GM23248 (cell line): ENCODE data around the gene SEMA3C. TPM values are rescaled to one million over a fixed set of nuclear protein-coding genes. Genes with fewer than 3 reads are reported as not detected.

Source experiments
- DNase-seq: peaks from one replicate; pipeline ENCODE4 v3.0.0-alpha.2; 2015
- H2AFZ ChIP-seq: fragments of 200-600 bp; sonication (generic); 2 replicates; pipeline ENCODE4 v1.6.1; 2016; ENCODE audit warnings: antibody characterized with exemption
- H3F3A ChIP-seq: fragments of 200-600 bp; sonication (generic); 2 replicates; pipeline ENCODE4 v1.6.1; 2016; ENCODE audit warnings: mild to moderate bottlenecking, antibody characterized with exemption, mixed run types; ENCODE audit not compliant: insufficient read depth
- H3K27ac ChIP-seq: fragments of 200-600 bp; sonication (generic); 2 replicates; pipeline ENCODE4 v1.5.1; 2016; ENCODE audit warnings: mild to moderate bottlenecking
- H3K27me3 ChIP-seq: fragments of 200-600 bp; sonication (generic); replicated peaks from 2 replicates; pipeline ENCODE4 v1.6.1; 2016; ENCODE audit warnings: mild to moderate bottlenecking; ENCODE audit not compliant: insufficient read depth
- H3K36me3 ChIP-seq: fragments of 200-600 bp; sonication (generic); 2 replicates; pipeline ENCODE4 v1.6.1; 2016; ENCODE audit warnings: low read depth, mild to moderate bottlenecking
- H3K4me1 ChIP-seq: fragments of 200-600 bp; sonication (generic); 2 replicates; pipeline ENCODE4 v1.6.1; 2016; ENCODE audit warnings: mild to moderate bottlenecking; ENCODE audit not compliant: insufficient read depth
- H3K4me2 ChIP-seq: fragments of 200-600 bp; sonication (generic); one replicate; pipeline ENCODE4 v1.6.1; 2016; ENCODE audit warnings: mild to moderate bottlenecking; ENCODE audit not compliant: unreplicated experiment
- H3K4me3 ChIP-seq: fragments of 200-600 bp; sonication (generic); 2 replicates; pipeline ENCODE4 v1.5.1; 2016; ENCODE audit warnings: mild to moderate bottlenecking
- H3K79me2 ChIP-seq: fragments of 200-600 bp; sonication (generic); 2 replicates; pipeline ENCODE4 v1.6.1; 2016; ENCODE audit warnings: mild to moderate bottlenecking; ENCODE audit not compliant: insufficient read depth
- H3K9ac ChIP-seq: fragments of 200-600 bp; sonication (generic); 2 replicates; pipeline ENCODE4 v1.6.1; 2016; ENCODE audit warnings: mild to moderate bottlenecking
- H3K9me2 ChIP-seq: fragments of 200-600 bp; sonication (generic); 2 replicates; pipeline ENCODE4 v1.6.1; 2016; ENCODE audit warnings: mixed run types, mild to moderate bottlenecking, moderate library complexity; ENCODE audit not compliant: insufficient read depth
- H3K9me3 ChIP-seq: fragments of 200-600 bp; sonication (generic); one replicate; pipeline ENCODE4 v1.6.1; 2017; ENCODE audit warnings: low read depth
- H4K20me1 ChIP-seq: fragments of 200-600 bp; sonication (generic); 2 replicates; pipeline ENCODE4 v1.6.0; 2016; ENCODE audit not compliant: insufficient read depth
- EZH2 ChIP-seq: fragments of 200-600 bp; sonication (generic); IDR thresholded peaks from 2 replicates; pipeline ENCODE4 v1.6.1; 2018; ENCODE audit warnings: antibody characterized with exemption, mild to moderate bottlenecking; ENCODE audit not compliant: insufficient read depth, poor library complexity, severe bottlenecking
- EZH2phosphoT487 ChIP-seq: fragments of 200-600 bp; sonication (generic); IDR thresholded peaks from 2 replicates; pipeline ENCODE4 v1.6.1; 2018; ENCODE audit warnings: antibody characterized with exemption, moderate library complexity, mild to moderate bottlenecking, low read depth; ENCODE audit not compliant: insufficient read depth
- WGBS, 2 experiments: methylation state at CpG; one replicate each; pipeline ENCODE4 v1.1.6; 2015 to 2017; ENCODE audit warnings: low lambda C conversion rate in 2 of 2, low coverage in 1 of 2; ENCODE audit errors: missing lambda C conversion rate in 2 of 2; 5-methylcytosine and 5-hydroxymethylcytosine counted together
- in situ Hi-C: fragments of 300-500 bp; cut with MboI; formaldehyde crosslinking; loops from 2 replicates; pipeline ENCODE4 v1.15.0; 2020
- polyA plus RNA-seq: library from polyadenylated mRNA; unstranded; fragments of >200 nt; fragmentation: Nextera tagmentation; extraction: Ambion mirVana; gene quantifications from 2 replicates; pipeline ENCODE4 v1.2.1, GENCODE V29; 2016
- total RNA-seq: library from RNA; depleted of rRNA; stranded (reverse); fragments of >200 nt; shearing (Covaris generic); gene quantifications from 2 replicates; pipeline ENCODE4 v1.2.3, GENCODE V29; 2014

Gene SEMA3C
- total and polyA plus RNA-seq, 2 experiments from 2014 or later = 316 to 612 TPM

DNA sequence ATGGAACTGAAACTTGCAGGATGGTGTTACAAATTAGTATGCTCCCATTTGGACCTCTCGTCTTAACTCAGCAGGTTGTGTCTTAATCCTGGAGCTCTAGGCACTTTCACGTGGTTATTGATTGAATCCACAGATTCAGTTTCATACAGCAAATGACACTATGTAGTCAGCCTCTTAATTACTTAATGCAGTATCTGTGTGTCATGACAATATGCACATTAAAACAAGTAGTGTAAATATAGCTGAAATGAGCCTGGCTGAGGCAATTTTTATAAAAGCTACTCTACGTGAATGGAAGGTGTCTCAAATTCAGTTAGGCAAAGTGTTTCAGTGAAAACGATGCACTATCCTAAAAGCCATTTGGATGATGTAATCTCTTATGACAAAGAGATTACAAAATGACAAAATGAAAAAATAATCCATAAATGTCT lies 193.7 kb downstream of the SEMA3C start:
- H3K4me2 ChIP-seq = peak overlapping the region; percentile 70
- TF ChIP-seq EZH2 (no peak), EZH2phosphoT487 (no peak)
- peaks cover 5% of the 10 kb centered on the region; the same call in 1 of the 2 replicates for H3K9me2 ChIP-seq
- DNase-seq = peak; percentile 29
- no peaks in the 10 kb centered on the region for H3K27me3 ChIP-seq
- no peaks in the 10 kb centered on the region for H4K20me1 ChIP-seq
- no peaks in the 10 kb centered on the region for H3K9me3 ChIP-seq
- in situ Hi-C loops = no loop called here
- H3K27ac ChIP-seq = peak overlapping the region; percentile 88
- H3K79me2 ChIP-seq = no peaks in the 10 kb centered on the region
- no peak overlapping the region for H3K4me3 ChIP-seq
- WGBS, 2 experiments = 65 to 75% methylated on average over 4 of the region's 4 CpGs
- H2AFZ ChIP-seq = no peak overlapping the region
- peaks cover 71% of the 10 kb centered on the region for H3F3A ChIP-seq
- no peak overlapping the region for H3K9ac ChIP-seq
- H3K36me3 ChIP-seq = no peaks in the 10 kb centered on the region
- H3K4me1 ChIP-seq = peaks cover 78% of the 10 kb centered on the region

DNA sequence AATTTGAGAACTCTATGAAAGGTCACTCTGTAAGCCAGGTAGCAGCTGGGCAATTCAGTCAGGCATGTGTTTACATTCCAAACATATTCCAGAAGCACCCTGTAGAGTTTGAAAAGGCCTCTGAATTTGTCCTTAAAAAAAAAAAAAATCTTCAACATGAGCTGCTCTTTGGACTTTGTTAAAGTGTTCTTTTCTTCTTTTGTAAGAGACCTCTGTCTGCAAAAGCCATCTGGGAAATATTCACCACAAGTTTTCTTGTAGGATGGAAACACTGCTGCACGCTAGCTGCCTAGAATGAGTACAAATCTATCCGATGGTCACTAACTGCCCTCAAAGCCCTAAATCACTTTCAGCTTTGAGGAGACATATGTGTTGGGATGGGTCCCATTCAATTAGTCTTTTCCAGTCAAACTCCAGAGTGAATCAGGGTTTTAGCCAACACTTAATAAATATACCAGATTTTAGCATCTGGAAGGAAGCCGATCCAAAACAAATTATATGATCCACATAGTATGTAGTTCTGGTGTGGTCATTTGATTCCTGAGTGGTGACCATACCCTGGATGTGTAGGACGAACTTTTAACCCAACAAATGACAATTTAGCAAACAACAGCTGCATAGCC lies 194.5 kb downstream of the SEMA3C start:
- Histone ChIP-seq H3K27me3 (no peaks in the 10 kb centered on the region), H3K4me3 (peak overlapping the region; percentile 16), H3K9me3 (no peaks in the 10 kb centered on the region), H3K9ac (peak overlapping the region; percentile 49), H3F3A (peaks cover 71% of the 10 kb centered on the region), H3K9me2 (peaks cover 5% of the 10 kb centered on the region; the same call in 1 of the 2 replicates), H4K20me1 (no peaks in the 10 kb centered on the region), H3K27ac (peak overlapping the region; percentile 88), H2AFZ (no peak overlapping the region), H3K36me3 (no peaks in the 10 kb centered on the region), H3K79me2 (no peaks in the 10 kb centered on the region), H3K4me1 (peaks cover 78% of the 10 kb centered on the region), H3K4me2 (peak overlapping the region; percentile 70)
- in situ Hi-C loops = no loop called here
- WGBS, 2 experiments = 1 to 3% methylated on average over 4 of the region's 4 CpGs
- peak; percentile 86 for DNase-seq
- TF ChIP-seq EZH2 (no peak), EZH2phosphoT487 (0 out of 2 replicates have a peak, but pooled peaks have one; percentile 66)

DNA sequence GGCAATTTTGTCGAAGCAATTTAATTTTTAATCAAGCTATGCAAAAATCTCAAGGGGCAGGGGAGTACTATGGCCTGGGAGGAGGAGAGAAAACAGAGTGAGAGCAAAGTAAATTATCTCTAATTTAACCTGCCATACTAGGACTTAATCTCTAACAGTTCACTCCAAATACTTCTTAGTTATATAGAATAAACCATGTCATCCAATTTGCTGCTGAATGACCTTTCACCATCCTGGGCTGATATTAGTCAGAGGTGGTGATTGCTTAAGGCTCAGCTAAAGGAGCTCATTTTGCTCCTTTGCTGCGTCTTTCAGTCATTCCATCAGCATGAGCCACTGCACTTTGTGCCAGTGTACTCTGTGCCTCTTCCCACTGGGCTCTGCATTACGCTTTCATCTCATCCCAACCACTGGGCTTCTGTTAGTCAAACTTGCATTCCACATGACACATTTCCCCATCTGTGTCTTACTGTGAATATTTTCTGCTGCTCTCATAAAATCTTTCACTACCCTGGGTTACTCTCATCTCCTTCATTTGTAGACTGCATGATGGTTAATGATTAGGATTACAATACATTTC lies 196.1 kb downstream of the SEMA3C start:
- in situ Hi-C loops = no loop called here
- Histone ChIP-seq H3K79me2 (no peaks in the 10 kb centered on the region), H3K27me3 (no peaks in the 10 kb centered on the region), H3K4me1 (peaks cover 71% of the 10 kb centered on the region), H2AFZ (no peak overlapping the region), H3K9me2 (peaks cover 5% of the 10 kb centered on the region; the same call in 1 of the 2 replicates), H4K20me1 (no peaks in the 10 kb centered on the region), H3K4me2 (peak overlapping the region; percentile 80), H3K9ac (peak overlapping the region; percentile 75), H3K36me3 (no peaks in the 10 kb centered on the region), H3K4me3 (peak overlapping the region; percentile 51), H3K9me3 (no peaks in the 10 kb centered on the region), H3K27ac (peak overlapping the region; percentile 97), H3F3A (peaks cover 68% of the 10 kb centered on the region)
- TF ChIP-seq EZH2 (no peak), EZH2phosphoT487 (peak; percentile 92)
- peak; percentile 99 for DNase-seq
- WGBS, 2 experiments = 0 to 1% methylated on average over 3 of the region's 3 CpGs

DNA sequence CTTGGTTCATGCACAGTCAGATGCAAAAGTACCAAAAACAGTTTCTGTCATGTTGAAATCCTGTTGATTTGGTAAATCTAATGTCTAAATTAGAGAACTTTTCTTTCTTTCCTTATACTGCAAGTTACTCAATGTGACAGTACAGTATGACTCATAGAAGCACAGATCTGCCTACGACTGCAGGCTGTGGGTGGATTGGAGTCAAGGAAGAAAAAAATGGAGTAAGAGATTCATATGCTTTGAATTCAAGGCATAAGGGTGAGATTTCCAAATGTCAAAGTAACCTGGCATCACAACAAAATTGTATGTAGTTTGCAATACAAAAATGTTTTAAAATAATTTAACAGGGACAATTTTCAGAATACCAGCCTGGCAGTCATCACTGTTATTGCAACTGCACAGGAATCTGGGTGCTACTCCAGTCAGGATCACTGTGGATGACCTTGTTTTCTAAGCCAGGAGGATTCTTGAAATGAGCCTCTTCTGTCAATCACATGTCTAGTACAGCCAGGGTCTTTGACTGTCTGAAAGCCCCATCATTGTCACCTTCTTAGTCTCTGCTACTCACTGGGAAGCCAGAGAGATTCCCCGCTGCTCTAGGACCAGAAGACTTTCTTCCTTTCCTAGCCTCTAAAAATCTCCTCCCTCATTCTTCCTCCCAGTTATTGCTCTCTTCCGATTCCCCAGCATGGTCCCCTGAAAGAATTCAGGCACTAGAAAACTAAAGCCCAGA lies 196.8 kb downstream of the SEMA3C start:
- H3K4me1 ChIP-seq = peaks cover 71% of the 10 kb centered on the region
- TF ChIP-seq EZH2 (no peak), EZH2phosphoT487 (no peak)
- peaks cover 5% of the 10 kb centered on the region; the same call in 1 of the 2 replicates for H3K9me2 ChIP-seq
- DNase-seq = peak; percentile 93
- H4K20me1 ChIP-seq = no peaks in the 10 kb centered on the region
- peak overlapping the region; percentile 80 for H3K4me2 ChIP-seq
- peak overlapping the region; percentile 97 for H3K27ac ChIP-seq
- H3F3A ChIP-seq = peaks cover 68% of the 10 kb centered on the region
- peak overlapping the region; percentile 75 for H3K9ac ChIP-seq
- 0 to 2% methylated on average over 3 of the region's 3 CpGs for WGBS, 2 experiments
- H3K4me3 ChIP-seq = peak overlapping the region; percentile 51
- H3K9me3 ChIP-seq = no peaks in the 10 kb centered on the region
- no peaks in the 10 kb centered on the region for H3K79me2 ChIP-seq
- no peaks in the 10 kb centered on the region for H3K36me3 ChIP-seq
- no peak overlapping the region for H2AFZ ChIP-seq
- in situ Hi-C loops = no loop called here
- H3K27me3 ChIP-seq = no peaks in the 10 kb centered on the region
